22Rv1 (cell line): ENCODE data around the gene EMC6.

Experiments
- H3K27ac ChIP-seq: fragments of 450-650 bp; 2 replicates; pipeline ENCODE4 v1.5.1; 2017
- ZFX ChIP-seq: fragments of 450-650 bp; IDR thresholded peaks from 2 replicates; pipeline ENCODE4 v1.6.1; 2017; ENCODE audit warnings: antibody characterized with exemption, borderline replicate concordance
- TF ChIP-seq, protein P1 (sequence below): fragments of 450-650 bp; IDR thresholded peaks from 2 replicates; pipeline ENCODE4 v1.5.1; 2017; ENCODE audit warnings: mild to moderate bottlenecking

Gene EMC6

DNA sequence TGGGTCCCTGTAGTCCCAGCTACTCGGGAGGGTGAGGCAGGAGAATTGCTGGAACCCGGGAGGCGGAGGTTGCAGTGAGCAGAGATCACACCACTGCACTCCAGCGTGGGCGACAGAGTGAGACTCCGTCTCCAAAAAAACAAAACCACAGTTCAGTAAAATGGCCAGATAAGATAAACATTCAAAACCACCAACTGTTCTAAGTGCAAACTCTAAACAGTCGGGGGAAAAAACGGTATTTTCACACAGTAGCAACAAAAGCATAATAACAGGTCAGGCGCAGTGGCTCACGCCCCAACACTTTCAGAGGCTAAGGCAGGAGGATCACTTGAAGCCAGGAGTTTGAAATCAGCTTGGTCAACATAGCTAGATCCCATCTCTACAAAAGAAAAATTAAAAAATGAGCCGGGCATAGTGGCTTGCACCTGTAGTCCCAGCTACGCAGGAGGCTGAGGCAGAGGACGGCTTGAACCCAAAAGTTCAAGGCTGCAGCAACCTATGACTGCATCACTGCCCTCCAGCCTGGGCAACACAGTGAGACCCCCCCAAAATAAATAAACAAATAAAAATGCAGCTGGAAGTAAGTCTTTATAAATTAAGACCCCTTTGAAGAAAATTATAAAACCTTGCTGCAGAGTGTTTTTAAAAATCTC, 44.3 kb downstream of the EMC6 start:
- TF ChIP-seq, protein P1, sequence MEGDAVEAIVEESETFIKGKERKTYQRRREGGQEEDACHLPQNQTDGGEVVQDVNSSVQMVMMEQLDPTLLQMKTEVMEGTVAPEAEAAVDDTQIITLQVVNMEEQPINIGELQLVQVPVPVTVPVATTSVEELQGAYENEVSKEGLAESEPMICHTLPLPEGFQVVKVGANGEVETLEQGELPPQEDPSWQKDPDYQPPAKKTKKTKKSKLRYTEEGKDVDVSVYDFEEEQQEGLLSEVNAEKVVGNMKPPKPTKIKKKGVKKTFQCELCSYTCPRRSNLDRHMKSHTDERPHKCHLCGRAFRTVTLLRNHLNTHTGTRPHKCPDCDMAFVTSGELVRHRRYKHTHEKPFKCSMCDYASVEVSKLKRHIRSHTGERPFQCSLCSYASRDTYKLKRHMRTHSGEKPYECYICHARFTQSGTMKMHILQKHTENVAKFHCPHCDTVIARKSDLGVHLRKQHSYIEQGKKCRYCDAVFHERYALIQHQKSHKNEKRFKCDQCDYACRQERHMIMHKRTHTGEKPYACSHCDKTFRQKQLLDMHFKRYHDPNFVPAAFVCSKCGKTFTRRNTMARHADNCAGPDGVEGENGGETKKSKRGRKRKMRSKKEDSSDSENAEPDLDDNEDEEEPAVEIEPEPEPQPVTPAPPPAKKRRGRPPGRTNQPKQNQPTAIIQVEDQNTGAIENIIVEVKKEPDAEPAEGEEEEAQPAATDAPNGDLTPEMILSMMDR: no peak
- TF ChIP-seq ZFX: no peak
- H3K27ac ChIP-seq: no peak overlapping the region

DNA sequence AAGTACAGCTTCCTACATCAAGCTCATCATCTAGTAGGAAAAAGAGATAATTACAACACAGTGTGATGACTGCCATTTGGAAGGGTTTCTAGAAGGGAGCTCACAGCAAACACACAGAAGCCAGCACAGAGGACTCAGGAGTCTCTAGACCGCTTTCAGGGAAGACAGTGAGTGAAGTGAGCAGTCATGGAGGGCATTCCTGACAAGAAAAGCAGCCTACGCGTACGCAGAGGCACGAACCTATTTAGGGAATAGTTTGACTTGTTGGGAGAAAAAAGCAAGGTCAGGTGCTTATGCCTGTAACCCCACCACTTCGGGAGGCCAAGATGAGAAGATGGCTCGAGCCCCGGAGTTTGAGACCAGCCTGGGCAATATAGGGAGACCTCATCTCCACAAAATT, 46.7 kb downstream of the EMC6 start:
- no peak overlapping the region for H3K27ac ChIP-seq
- TF ChIP-seq, protein P1: no peak
- no peak for TF ChIP-seq ZFX

DNA sequence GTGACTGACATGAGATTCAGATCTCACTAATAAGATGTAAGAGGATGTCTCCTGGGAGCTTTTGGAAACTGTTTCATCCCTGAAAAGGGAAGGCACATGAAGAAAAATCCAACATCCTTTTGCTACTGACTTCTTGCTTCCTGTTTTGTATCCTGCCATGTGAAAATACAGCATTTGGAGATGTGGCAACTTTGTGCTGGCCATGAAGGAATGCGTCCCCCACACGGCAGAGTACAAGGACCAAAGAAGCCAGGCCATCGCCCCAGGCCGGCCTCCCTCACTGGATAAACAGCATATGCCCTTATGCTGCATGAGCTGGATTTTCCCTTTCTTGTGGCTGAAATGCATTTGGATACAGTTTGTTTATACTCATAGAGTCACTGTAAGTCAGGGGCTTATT, 49.6 kb downstream of the EMC6 start:
- TF ChIP-seq, protein P1: no peak
- TF ChIP-seq ZFX: no peak
- H3K27ac ChIP-seq: no peak overlapping the region

DNA sequence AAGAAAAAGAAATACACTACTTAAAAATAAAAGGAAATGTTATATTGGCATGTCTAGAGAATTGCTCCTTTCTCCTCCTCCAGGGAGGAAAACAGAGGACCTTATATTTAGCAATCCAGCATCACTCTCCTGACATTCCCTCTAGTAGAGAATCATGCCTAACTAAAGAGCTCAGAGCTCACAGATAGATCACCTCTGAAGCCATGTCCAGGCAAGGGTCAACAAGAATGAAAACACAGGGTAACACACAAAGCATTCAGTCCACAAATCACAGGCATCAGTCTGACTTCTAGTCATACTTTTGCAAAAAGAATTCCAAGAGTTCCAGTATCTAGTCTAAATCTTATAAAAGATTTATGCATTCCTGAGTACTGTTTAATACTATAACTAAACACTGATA, 50.7 kb downstream of the EMC6 start:
- no peak overlapping the region for H3K27ac ChIP-seq

More for the DNA sequence above, 50.7 kb downstream of the EMC6 start:
- no peak for TF ChIP-seq ZFX
